Calu3 (cell line): Measurements from ENCODE around the gene KLHL6. TPM values are rescaled to one million over a fixed set of nuclear protein-coding genes. Genes with fewer than 3 reads are reported as not detected.

Source experiments
- BruUV-seq: library from RNA; stranded (reverse); fragments of 400-500 nt; replicated peaks from 2 replicates; lab custom pipeline; 2021; lab: Mats Ljungman, UMichigan
- CTCF ChIA-PET: fragments of 300-600 bp; sonication (Branson Sonifier 250); formaldehyde crosslinking; loops from one replicate; lab custom pipeline; 2022; ENCODE audit warnings: antibody characterized with exemption; lab: Charles Lee
- DNase-seq: peaks from one replicate; pipeline ENCODE4 v3.0.0; 2022
- H3K27ac Mint-ChIP-seq: one replicate; pipeline ENCODE4 v1.8.0; 2022; ENCODE audit warnings: mixed read lengths; ENCODE audit not compliant: unreplicated experiment
- H3K27me3 Mint-ChIP-seq: one replicate; pipeline ENCODE4 v1.8.0; 2022; ENCODE audit warnings: mixed read lengths; ENCODE audit not compliant: unreplicated experiment
- H3K36me3 Mint-ChIP-seq: one replicate; pipeline ENCODE4 v1.8.0; 2022; ENCODE audit warnings: mild to moderate bottlenecking, moderate library complexity, mixed read lengths; ENCODE audit not compliant: insufficient read depth, unreplicated experiment
- H3K4me1 Mint-ChIP-seq: one replicate; pipeline ENCODE4 v1.8.0; 2022; ENCODE audit warnings: mild to moderate bottlenecking, low read depth, mixed read lengths; ENCODE audit not compliant: unreplicated experiment
- H3K4me3 Mint-ChIP-seq: one replicate; pipeline ENCODE4 v1.8.0; 2022; ENCODE audit warnings: mild to moderate bottlenecking, low read depth, moderate library complexity, mixed read lengths; ENCODE audit not compliant: unreplicated experiment
- H3K9me3 Mint-ChIP-seq: one replicate; pipeline ENCODE4 v1.8.0; 2022; ENCODE audit warnings: low read depth, mixed read lengths; ENCODE audit not compliant: unreplicated experiment
- intact Hi-C: fragments of 100-400 bp; cut with micrococcal nuclease; formaldehyde crosslinking; loops from one replicate; pipeline ENCODE4 v1.10.0; 2022; ENCODE audit not compliant: unreplicated experiment
- total RNA-seq: library from RNA; stranded (reverse); gene quantifications from 2 replicates; pipeline ENCODE4 v1.2.3, GENCODE V29; 2022
- TF ChIP-seq, protein P1 (sequence below): fragments of 200-600 bp; IDR thresholded peaks from one replicate; pipeline ENCODE4 v1.8.0; 2022; ENCODE audit warnings: antibody characterized with exemption; ENCODE audit not compliant: unreplicated experiment

The KLHL6 gene
- total RNA-seq, 1 experiment from 2014 or later, result not detected

DNA sequence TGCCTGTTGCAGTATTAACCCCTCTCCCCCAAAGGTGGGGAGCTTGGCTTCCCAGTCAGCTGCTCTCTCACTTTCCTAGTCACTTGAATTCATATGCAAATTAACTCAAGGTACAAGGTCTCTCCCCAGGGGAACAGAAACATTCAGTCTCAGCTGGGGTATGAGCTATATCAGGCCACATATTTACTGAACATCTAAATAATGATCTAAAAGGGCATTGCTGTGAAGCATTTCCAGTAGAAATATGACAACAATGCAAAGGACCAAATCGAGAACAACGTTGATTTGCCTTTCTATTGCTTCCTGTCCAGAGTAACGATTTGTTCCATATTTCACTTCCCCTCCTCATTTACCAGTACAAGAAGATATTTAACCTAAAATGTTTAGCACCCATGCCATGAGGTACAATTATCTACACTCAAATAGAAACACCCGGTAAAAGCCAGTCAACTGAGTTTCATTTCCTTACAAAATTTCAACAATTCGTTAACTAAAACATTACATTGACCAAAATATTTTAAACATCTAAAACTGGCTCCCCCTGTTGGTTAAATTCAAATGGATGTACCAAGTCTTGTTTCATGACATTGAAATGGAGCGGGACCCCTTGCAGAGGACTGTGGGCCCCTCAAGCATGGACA is 36.5 kb upstream of the KLHL6 start:
- no peaks in the 10 kb centered on the region for H3K36me3 Mint-ChIP-seq

DNA sequence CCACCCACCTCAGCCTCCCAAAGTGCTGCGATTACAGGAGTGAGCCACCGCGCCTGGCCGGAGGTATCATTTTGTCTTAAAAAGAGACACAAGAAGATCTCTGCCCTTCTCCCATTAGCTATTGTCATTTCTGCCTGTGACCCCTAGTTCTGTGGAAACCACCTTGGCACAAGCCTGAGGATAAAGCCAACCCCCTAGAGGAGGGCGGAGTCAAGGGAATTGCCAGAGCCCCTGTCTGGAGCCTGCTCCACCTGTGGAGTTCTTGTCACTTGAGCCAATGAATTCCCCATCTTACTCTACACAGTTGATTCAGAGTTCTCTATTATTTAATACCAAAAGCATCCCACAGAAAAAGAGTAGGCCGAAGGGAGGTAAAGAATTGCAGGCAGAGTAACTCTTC is 34.9 kb upstream of the KLHL6 start:
- Mint-ChIP-seq H3K36me3 (no peaks in the 10 kb centered on the region), H3K4me3 (no peak overlapping the region), H3K4me1 (no peaks in the 10 kb centered on the region), H3K9me3 (no peaks in the 10 kb centered on the region), H3K27me3 (peaks cover 19% of the 10 kb centered on the region), H3K27ac (no peak overlapping the region)
- CTCF ChIA-PET, result interaction anchor here (0.8 kb wide), 1 partner anchor 8 kb away, joined by 3 read pairs; no protein-coding TSS in a partner anchor
- BruUV-seq, result no TSS peak
- TF ChIP-seq, protein P1, sequence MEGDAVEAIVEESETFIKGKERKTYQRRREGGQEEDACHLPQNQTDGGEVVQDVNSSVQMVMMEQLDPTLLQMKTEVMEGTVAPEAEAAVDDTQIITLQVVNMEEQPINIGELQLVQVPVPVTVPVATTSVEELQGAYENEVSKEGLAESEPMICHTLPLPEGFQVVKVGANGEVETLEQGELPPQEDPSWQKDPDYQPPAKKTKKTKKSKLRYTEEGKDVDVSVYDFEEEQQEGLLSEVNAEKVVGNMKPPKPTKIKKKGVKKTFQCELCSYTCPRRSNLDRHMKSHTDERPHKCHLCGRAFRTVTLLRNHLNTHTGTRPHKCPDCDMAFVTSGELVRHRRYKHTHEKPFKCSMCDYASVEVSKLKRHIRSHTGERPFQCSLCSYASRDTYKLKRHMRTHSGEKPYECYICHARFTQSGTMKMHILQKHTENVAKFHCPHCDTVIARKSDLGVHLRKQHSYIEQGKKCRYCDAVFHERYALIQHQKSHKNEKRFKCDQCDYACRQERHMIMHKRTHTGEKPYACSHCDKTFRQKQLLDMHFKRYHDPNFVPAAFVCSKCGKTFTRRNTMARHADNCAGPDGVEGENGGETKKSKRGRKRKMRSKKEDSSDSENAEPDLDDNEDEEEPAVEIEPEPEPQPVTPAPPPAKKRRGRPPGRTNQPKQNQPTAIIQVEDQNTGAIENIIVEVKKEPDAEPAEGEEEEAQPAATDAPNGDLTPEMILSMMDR, result no peak
- intact Hi-C loops, result no loop called here
- no peak for DNase-seq

More for the DNA sequence above, 36.5 kb upstream of the KLHL6 start:
- Mint-ChIP-seq H3K27ac (no peak overlapping the region), H3K27me3 (peaks cover 29% of the 10 kb centered on the region), H3K4me1 (no peaks in the 10 kb centered on the region), H3K9me3 (peaks cover 2% of the 10 kb centered on the region), H3K4me3 (no peak overlapping the region)
- intact Hi-C loops, result no loop called here
- no peak for DNase-seq
- TF ChIP-seq, protein P1, result no peak
- CTCF ChIA-PET, result interaction anchor here (0.6 to 1.0 kb wide), 2 partner anchors 20 to 27 kb away, joined by 3 to 4 read pairs; no protein-coding TSS in a partner anchor
- no TSS peak for BruUV-seq

DNA sequence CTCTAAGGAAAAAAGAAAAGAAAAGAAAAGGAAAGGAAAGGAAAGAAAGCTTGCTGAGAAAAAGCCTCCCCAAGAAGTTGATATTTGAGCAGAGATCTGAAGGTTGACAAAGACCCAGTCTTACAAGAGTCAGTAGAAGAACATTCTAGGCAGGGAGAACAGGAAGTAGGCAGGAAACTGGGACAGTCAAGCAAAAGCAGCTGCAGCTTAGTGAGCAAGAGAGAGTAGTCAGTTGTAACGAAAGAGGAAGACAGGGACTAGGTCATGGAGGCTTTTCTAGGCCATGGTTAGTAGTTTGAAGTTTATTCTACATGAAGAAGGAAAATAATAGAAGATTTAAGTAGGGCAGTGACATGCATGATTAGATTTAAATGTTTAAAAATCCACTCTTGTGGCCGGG is 31.8 kb upstream of the KLHL6 start:
- peaks cover 17% of the 10 kb centered on the region for H3K27me3 Mint-ChIP-seq
- no peaks in the 10 kb centered on the region for H3K9me3 Mint-ChIP-seq
- no peaks in the 10 kb centered on the region for H3K4me1 Mint-ChIP-seq
- no TSS peak for BruUV-seq
- no peaks in the 10 kb centered on the region for H3K36me3 Mint-ChIP-seq
- CTCF ChIA-PET, result no interaction called here
- H3K4me3 Mint-ChIP-seq, result no peak overlapping the region
- intact Hi-C loops, result no loop called here
- no peak for DNase-seq
- H3K27ac Mint-ChIP-seq, result no peak overlapping the region
- TF ChIP-seq, protein P1, result no peak

DNA sequence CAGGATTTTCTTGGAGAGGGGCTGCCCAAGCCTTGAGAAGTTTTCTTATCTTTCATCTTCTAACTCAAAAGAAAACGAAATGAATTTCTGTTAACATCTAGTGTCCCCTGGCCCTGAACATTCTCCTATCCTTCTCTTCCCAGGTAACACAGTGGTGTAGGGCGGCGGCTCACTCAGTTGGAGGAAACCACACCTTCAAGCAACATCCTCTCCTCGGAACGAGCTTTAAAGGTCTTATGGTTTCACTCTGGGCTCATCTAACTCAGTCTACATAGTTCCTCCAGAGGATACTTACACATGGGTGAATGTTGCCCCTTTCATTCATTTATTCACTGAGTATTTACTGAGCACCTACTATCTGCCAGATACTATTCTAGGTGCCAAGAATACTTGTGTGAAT is 31.0 kb upstream of the KLHL6 start:
- TF ChIP-seq, protein P1, result no peak
- Mint-ChIP-seq H3K9me3 (no peaks in the 10 kb centered on the region), H3K27ac (no peak overlapping the region), H3K36me3 (no peaks in the 10 kb centered on the region), H3K27me3 (peaks cover 23% of the 10 kb centered on the region), H3K4me1 (no peaks in the 10 kb centered on the region), H3K4me3 (no peak overlapping the region)
- intact Hi-C loops, result no loop called here
- no TSS peak for BruUV-seq
- CTCF ChIA-PET, result no interaction called here
- no peak for DNase-seq
